ENCODE measurements around the gene PNPLA5.

DNA sequence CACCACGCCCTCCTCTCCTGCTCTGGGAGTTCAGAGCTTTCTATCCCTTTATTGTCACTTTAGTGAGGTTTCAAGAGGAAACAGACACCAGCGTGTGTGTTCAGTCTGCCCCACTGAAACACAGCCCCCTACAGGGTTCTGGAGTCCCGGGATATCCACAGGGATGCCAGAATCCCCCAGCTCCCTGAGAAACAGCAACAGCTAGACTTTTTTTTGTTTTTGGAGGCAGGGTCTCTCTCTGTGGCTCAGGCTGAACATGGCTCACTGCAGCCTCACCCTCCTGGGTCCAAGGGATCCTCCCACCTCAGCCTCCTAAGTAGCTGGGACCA is 39.9 kb downstream of the PNPLA5 start:
- TF ChIP-seq ZNF70 (CRISPR knock-in tag; IDR thresholded peaks at IDR 0.05) (no peak), TOX (CRISPR knock-in tag; IDR thresholded peaks at IDR 0.05; ENCODE audit: borderline replicate concordance) (no peak), ZNF8 (CRISPR knock-in tag; IDR thresholded peaks at IDR 0.05) (no peak), BACH2 (CRISPR knock-in tag; IDR thresholded peaks at IDR 0.05; ENCODE audit: borderline replicate concordance) (no peak), ARNTL (CRISPR knock-in tag; IDR thresholded peaks at IDR 0.05; ENCODE audit: borderline replicate concordance, low read depth) (no peak), ZFP30 (CRISPR knock-in tag; IDR thresholded peaks at IDR 0.05) (no peak), TCF4 (CRISPR knock-in tag; IDR thresholded peaks at IDR 0.05; ENCODE audit: borderline replicate concordance) (no peak), PPARA (CRISPR knock-in tag; IDR thresholded peaks at IDR 0.05; ENCODE audit: borderline replicate concordance) (no peak), CSDC2 (CRISPR knock-in tag; IDR thresholded peaks at IDR 0.05) (no peak), RARB (CRISPR knock-in tag; IDR thresholded peaks at IDR 0.05) (no peak)
- TF ChIP-seq, protein P1, sequence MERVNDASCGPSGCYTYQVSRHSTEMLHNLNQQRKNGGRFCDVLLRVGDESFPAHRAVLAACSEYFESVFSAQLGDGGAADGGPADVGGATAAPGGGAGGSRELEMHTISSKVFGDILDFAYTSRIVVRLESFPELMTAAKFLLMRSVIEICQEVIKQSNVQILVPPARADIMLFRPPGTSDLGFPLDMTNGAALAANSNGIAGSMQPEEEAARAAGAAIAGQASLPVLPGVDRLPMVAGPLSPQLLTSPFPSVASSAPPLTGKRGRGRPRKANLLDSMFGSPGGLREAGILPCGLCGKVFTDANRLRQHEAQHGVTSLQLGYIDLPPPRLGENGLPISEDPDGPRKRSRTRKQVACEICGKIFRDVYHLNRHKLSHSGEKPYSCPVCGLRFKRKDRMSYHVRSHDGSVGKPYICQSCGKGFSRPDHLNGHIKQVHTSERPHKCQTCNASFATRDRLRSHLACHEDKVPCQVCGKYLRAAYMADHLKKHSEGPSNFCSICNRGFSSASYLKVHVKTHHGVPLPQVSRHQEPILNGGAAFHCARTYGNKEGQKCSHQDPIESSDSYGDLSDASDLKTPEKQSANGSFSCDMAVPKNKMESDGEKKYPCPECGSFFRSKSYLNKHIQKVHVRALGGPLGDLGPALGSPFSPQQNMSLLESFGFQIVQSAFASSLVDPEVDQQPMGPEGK (CRISPR knock-in tag; IDR thresholded peaks at IDR 0.05; ENCODE audit: borderline replicate concordance), result no peak
- TF ChIP-seq, protein P2, sequence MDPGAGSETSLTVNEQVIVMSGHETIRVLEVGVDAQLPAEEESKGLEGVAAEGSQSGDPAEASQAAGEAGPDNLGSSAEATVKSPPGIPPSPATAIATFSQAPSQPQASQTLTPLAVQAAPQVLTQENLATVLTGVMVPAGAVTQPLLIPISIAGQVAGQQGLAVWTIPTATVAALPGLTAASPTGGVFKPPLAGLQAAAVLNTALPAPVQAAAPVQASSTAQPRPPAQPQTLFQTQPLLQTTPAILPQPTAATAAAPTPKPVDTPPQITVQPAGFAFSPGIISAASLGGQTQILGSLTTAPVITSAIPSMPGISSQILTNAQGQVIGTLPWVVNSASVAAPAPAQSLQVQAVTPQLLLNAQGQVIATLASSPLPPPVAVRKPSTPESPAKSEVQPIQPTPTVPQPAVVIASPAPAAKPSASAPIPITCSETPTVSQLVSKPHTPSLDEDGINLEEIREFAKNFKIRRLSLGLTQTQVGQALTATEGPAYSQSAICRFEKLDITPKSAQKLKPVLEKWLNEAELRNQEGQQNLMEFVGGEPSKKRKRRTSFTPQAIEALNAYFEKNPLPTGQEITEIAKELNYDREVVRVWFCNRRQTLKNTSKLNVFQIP (CRISPR knock-in tag; IDR thresholded peaks at IDR 0.05; ENCODE audit: borderline replicate concordance, low read depth), result no peak

Measured in SK-N-SH treated with all-trans-retinoic acid at 6 μM for 48 hours (cell line).